ENCODE results near the gene CNTN6.

Gene CNTN6

GRCh38 chr3:1131166-1131565, 38.3 kb downstream of the CNTN6 start:
- no peak overlapping the region for H3K27ac Mint-ChIP-seq
- H3K4me1 Mint-ChIP-seq: no peaks in the 10 kb centered on the region
- H3K9me3 Mint-ChIP-seq: no peaks in the 10 kb centered on the region
- H3K36me3 Mint-ChIP-seq: no peaks in the 10 kb centered on the region
- H3K4me3 Mint-ChIP-seq: no peak overlapping the region
- no peaks in the 10 kb centered on the region for H3K27me3 Mint-ChIP-seq
- no peak for ATAC-seq

DNA sequence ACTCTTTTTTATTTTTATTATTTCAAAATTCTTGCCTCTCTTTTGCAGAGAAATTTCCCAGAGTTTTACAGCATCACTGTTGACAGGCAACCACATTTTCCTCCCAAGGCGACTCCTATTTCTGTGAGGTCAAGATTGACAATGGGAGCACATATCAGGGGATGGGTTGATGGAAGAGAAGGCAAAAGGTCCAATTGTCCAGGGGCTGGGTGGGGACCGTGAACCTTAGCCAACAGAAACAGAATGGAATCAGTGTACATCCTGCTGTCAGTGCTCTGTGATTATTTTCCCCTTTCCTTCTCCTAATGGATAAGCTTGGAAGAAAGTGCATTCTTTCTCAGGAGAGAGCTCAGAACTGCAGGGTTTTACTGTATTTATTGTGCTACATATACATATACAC, 42.4 kb downstream of the CNTN6 start:
- no peaks in the 10 kb centered on the region for H3K36me3 Mint-ChIP-seq
- no peaks in the 10 kb centered on the region for H3K4me1 Mint-ChIP-seq
- H3K9me3 Mint-ChIP-seq: no peaks in the 10 kb centered on the region
- H3K27me3 Mint-ChIP-seq: no peaks in the 10 kb centered on the region
- no peak overlapping the region for H3K27ac Mint-ChIP-seq
- H3K4me3 Mint-ChIP-seq: no peak overlapping the region
- no peak for ATAC-seq

- H3K36me3 Mint-ChIP-seq: no peaks in the 10 kb centered on the region
- no peak overlapping the region for H3K27ac Mint-ChIP-seq
- H3K9me3 Mint-ChIP-seq: no peaks in the 10 kb centered on the region
- ATAC-seq: no peak
- H3K4me1 Mint-ChIP-seq: no peaks in the 10 kb centered on the region
- H3K27me3 Mint-ChIP-seq: no peaks in the 10 kb centered on the region
- no peak overlapping the region for H3K4me3 Mint-ChIP-seq
Observed at GRCh38 chr3:1138036-1138435, 45.2 kb downstream of the CNTN6 start.

DNA sequence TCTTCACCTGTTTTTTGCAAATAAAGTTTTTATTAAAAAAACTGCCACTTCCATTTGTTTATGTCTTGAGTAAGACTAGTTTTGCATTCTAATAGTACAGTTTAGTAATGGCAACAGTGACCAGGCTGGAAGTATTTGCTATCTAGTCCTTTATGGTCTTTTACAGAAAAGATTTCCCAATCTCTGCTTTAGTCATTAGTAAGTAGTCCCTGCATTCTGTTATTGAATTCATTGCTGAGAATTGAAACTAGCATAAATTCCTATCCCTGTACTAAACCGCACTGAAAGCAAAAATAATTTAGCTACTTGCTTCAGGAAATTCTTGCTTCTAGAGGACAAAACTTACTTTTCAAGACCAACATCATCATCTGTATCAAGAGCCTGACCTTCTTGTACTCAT, 46.2 kb downstream of the CNTN6 start:
- H3K36me3 Mint-ChIP-seq: no peaks in the 10 kb centered on the region
- H3K4me1 Mint-ChIP-seq: no peaks in the 10 kb centered on the region
- no peak overlapping the region for H3K4me3 Mint-ChIP-seq
- H3K27ac Mint-ChIP-seq: no peak overlapping the region
- no peaks in the 10 kb centered on the region for H3K27me3 Mint-ChIP-seq
- no peaks in the 10 kb centered on the region for H3K9me3 Mint-ChIP-seq
- no peak for ATAC-seq

DNA sequence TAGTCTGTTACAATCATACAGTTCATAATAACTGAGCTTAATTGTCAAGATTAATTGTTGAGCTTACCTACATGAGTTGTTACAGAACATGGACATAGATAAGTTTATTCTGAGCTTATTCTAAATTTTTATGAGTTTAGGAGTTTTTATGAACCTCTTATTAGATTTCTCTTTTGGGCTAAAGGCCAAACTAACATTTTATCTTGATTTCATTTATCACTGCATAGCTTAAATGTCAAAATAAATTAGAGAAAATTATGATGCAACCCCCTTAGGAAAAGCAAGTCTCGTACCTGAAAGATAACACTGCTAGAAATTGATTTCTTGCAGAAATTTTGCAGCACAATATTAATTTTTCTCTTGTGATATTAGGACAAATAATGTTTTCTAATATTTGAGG, 54.5 kb downstream of the CNTN6 start:
- H3K9me3 Mint-ChIP-seq: no peaks in the 10 kb centered on the region
- no peaks in the 10 kb centered on the region for H3K36me3 Mint-ChIP-seq
- H3K27me3 Mint-ChIP-seq: no peaks in the 10 kb centered on the region
- H3K27ac Mint-ChIP-seq: no peak overlapping the region
- no peak overlapping the region for H3K4me3 Mint-ChIP-seq
- no peak for ATAC-seq
- no peaks in the 10 kb centered on the region for H3K4me1 Mint-ChIP-seq

DNA sequence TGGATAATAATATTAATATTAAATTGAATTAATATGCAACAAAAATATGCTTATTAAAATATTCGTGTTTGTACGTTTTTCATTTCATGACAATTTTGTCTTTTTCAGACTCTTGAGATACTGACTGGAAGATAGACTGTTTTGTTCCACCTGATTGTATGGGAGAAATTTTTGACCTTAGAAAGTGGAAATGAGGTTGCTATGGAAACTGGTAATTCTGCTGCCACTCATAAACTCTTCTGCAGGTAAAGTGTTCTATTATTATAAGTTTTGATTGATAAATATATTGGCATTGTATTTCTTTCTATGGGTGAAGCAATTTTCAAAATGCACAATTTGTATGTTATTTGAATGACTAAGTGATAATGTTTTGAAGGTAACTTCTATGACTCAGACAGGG, 55.0 kb downstream of the CNTN6 start:
- H3K27me3 Mint-ChIP-seq: no peaks in the 10 kb centered on the region
- H3K4me1 Mint-ChIP-seq: no peaks in the 10 kb centered on the region
- no peak for ATAC-seq

DNA sequence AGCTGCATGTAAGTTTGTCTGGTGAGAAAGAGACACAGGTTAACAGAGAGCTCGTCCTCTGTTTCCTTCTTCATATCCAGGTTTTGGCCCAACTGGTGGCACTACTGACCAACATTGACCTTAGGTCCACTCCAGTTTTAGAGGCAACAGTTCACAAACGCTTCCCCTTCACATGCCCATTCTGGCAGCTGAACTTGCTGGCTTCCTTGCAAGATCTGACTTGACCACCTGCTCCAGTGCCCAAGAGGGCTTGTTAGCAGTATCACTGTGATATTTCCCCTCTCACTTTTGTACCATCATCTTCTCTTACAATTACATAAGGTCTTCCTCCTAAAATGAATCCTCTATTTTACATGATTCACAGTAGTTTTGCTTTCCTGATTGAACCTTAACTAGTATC, 71.3 kb downstream of the CNTN6 start:
- Mint-ChIP-seq H3K27me3 (no peaks in the 10 kb centered on the region), H3K4me3 (no peak overlapping the region), H3K9me3 (peaks cover 2% of the 10 kb centered on the region), H3K27ac (no peak overlapping the region), H3K36me3 (no peaks in the 10 kb centered on the region), H3K4me1 (no peaks in the 10 kb centered on the region)
- ATAC-seq: no peak

More for the DNA sequence above, 55.0 kb downstream of the CNTN6 start:
- Mint-ChIP-seq H3K27ac (no peak overlapping the region), H3K9me3 (no peaks in the 10 kb centered on the region), H3K36me3 (no peaks in the 10 kb centered on the region), H3K4me3 (no peak overlapping the region)

GRCh38 chr3:1171320-1171719, 78.5 kb downstream of the CNTN6 start:
- H3K27ac Mint-ChIP-seq: no peak overlapping the region
- no peaks in the 10 kb centered on the region for H3K27me3 Mint-ChIP-seq
- no peaks in the 10 kb centered on the region for H3K4me1 Mint-ChIP-seq
- H3K4me3 Mint-ChIP-seq: no peak overlapping the region
- H3K9me3 Mint-ChIP-seq: peaks cover 2% of the 10 kb centered on the region
- no peaks in the 10 kb centered on the region for H3K36me3 Mint-ChIP-seq
- ATAC-seq: no peak

GRCh38 chr3:1172644-1173043, 79.8 kb downstream of the CNTN6 start:
- no peak for ATAC-seq
- Mint-ChIP-seq H3K4me3 (no peak overlapping the region), H3K27me3 (no peaks in the 10 kb centered on the region), H3K9me3 (no peaks in the 10 kb centered on the region), H3K27ac (no peak overlapping the region), H3K36me3 (no peaks in the 10 kb centered on the region), H3K4me1 (no peaks in the 10 kb centered on the region)

GRCh38 chr3:1179146-1179545, 86.3 kb downstream of the CNTN6 start:
- no peak overlapping the region for H3K27ac Mint-ChIP-seq
- H3K4me3 Mint-ChIP-seq: no peak overlapping the region
- H3K36me3 Mint-ChIP-seq: no peaks in the 10 kb centered on the region
- H3K4me1 Mint-ChIP-seq: no peaks in the 10 kb centered on the region
- H3K27me3 Mint-ChIP-seq: no peaks in the 10 kb centered on the region
- H3K9me3 Mint-ChIP-seq: peaks cover 3% of the 10 kb centered on the region
- ATAC-seq: no peak

- no peaks in the 10 kb centered on the region for H3K27me3 Mint-ChIP-seq
- peaks cover 6% of the 10 kb centered on the region for H3K4me1 Mint-ChIP-seq
- no peaks in the 10 kb centered on the region for H3K36me3 Mint-ChIP-seq
- no peak for ATAC-seq
- H3K4me3 Mint-ChIP-seq: no peak overlapping the region
- H3K27ac Mint-ChIP-seq: no peak overlapping the region
- H3K9me3 Mint-ChIP-seq: no peaks in the 10 kb centered on the region
Observed at GRCh38 chr3:1183320-1184048, 90.7 kb downstream of the CNTN6 start.

DNA sequence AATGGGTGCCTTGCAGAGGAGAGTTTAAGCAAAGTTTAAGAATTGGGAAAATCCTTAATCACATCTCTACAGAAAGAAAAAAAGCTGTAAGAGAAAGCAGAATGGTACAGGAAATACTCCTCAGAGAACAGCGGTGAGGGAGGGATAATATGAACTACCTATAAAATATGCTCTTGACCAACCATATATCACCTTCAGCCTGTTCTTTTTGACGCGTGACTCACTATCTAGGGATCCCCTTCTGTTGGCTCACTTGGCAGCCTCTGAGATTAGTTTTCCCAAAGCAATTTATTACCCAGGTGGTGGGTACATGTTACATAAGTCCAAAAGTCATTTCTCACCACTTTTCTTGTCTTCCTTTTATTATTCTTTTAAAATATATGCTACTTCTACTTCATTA, 97.7 kb downstream of the CNTN6 start:
- Mint-ChIP-seq H3K27me3 (no peaks in the 10 kb centered on the region), H3K27ac (no peak overlapping the region), H3K4me1 (peaks cover 6% of the 10 kb centered on the region), H3K4me3 (no peak overlapping the region), H3K36me3 (no peaks in the 10 kb centered on the region), H3K9me3 (no peaks in the 10 kb centered on the region)
- no peak for ATAC-seq

GRCh38 chr3:1191026-1191425, 98.2 kb downstream of the CNTN6 start:
- Mint-ChIP-seq H3K27ac (no peak overlapping the region), H3K36me3 (no peaks in the 10 kb centered on the region), H3K4me1 (peaks cover 6% of the 10 kb centered on the region), H3K27me3 (no peaks in the 10 kb centered on the region), H3K4me3 (no peak overlapping the region), H3K9me3 (no peaks in the 10 kb centered on the region)
- ATAC-seq: no peak

- no peaks in the 10 kb centered on the region for H3K36me3 Mint-ChIP-seq
- H3K4me3 Mint-ChIP-seq: no peak overlapping the region
- no peak overlapping the region for H3K27ac Mint-ChIP-seq
- ATAC-seq: no peak
- no peaks in the 10 kb centered on the region for H3K27me3 Mint-ChIP-seq
- no peaks in the 10 kb centered on the region for H3K9me3 Mint-ChIP-seq
- H3K4me1 Mint-ChIP-seq: no peaks in the 10 kb centered on the region
Observed at GRCh38 chr3:1195947-1196346, 103.1 kb downstream of the CNTN6 start.

GRCh38 chr3:1197051-1197450, 104.2 kb downstream of the CNTN6 start:
- H3K4me1 Mint-ChIP-seq: no peaks in the 10 kb centered on the region
- H3K9me3 Mint-ChIP-seq: no peaks in the 10 kb centered on the region
- ATAC-seq: no peak
- H3K4me3 Mint-ChIP-seq: no peak overlapping the region
- no peak overlapping the region for H3K27ac Mint-ChIP-seq
- no peaks in the 10 kb centered on the region for H3K36me3 Mint-ChIP-seq
- no peaks in the 10 kb centered on the region for H3K27me3 Mint-ChIP-seq

DNA sequence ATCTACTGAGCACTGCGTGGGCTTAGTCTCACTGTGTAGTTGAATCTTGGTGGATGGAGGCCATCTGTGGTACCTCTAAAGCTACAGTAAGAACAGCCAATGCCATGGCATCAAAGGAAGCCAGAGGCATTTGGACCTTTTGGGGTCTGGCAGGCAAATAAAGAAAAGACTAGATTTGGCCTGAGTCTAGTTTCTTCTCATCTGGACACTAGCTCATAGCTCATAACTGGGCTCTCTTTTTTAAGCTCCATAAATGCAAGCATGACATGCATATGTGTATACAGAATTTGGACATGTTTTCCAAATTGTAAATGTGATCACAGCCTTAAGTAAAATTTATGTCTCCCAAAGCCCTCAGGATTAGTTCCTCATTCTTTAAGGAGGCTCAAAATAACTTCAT, 107.5 kb downstream of the CNTN6 start:
- ATAC-seq: no peak
- Mint-ChIP-seq H3K27me3 (no peaks in the 10 kb centered on the region), H3K4me3 (no peak overlapping the region), H3K9me3 (no peaks in the 10 kb centered on the region), H3K27ac (no peak overlapping the region), H3K36me3 (no peaks in the 10 kb centered on the region), H3K4me1 (no peaks in the 10 kb centered on the region)

GRCh38 chr3:1207904-1208303, 115.1 kb downstream of the CNTN6 start:
- no peaks in the 10 kb centered on the region for H3K27me3 Mint-ChIP-seq
- no peaks in the 10 kb centered on the region for H3K36me3 Mint-ChIP-seq
- H3K9me3 Mint-ChIP-seq: no peaks in the 10 kb centered on the region
- no peak for ATAC-seq
- no peak overlapping the region for H3K4me3 Mint-ChIP-seq
- H3K27ac Mint-ChIP-seq: no peak overlapping the region
- H3K4me1 Mint-ChIP-seq: no peaks in the 10 kb centered on the region
